HG02623 (cell line): ENCODE data around the gene ZNF436.
"Not testable (repeated sequence)": the region's sequence is repeated elsewhere in the genome, so short reads cannot be mapped to it uniquely, and the experiment has no call there.

Experiments used
- ATAC-seq: cut with Tn5 transposase; IDR thresholded peaks from one replicate; pipeline ENCODE4 v1.9.1; 2021; ENCODE audit warnings: moderate library complexity; ENCODE audit not compliant: unreplicated experiment

The ZNF436 gene

DNA sequence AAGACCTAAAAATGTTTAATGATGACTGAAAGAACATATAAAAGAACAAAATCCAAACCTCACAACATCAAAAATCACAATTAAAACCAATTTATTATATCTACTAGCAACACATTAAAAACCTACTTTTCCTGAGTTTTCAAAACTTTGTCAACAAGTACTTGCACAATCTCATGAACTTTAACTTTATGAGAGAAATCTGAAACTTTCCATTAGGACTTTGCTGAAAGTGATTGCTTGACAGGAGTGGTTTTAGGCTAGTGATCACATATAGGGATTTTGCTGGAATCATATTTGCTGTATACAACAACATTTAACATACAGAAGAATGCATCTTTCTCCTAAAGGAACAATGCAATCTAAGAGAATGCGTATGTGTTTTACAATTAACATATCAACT is 38.8 kb downstream of the ZNF436 start:
- ATAC-seq = no peak

DNA sequence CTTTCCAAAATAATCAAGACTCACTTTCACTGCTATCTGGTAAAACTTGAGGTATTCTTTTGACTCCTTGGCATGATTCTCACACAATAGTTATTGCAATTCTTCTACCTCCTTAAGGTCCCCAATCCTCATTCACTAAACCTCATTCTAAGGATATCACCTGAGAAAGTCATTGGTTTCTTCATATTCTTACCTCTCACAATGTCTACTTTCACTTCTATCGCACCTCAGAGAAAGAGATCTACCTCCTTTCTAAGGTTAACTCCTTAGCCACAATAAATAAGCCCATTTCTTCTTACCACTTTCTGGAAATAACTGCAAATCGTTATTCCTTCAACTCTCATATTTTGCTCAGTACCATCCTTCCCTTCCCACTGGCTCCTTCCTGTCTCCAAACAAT is 44.2 kb downstream of the ZNF436 start:
- ATAC-seq = no peak

DNA sequence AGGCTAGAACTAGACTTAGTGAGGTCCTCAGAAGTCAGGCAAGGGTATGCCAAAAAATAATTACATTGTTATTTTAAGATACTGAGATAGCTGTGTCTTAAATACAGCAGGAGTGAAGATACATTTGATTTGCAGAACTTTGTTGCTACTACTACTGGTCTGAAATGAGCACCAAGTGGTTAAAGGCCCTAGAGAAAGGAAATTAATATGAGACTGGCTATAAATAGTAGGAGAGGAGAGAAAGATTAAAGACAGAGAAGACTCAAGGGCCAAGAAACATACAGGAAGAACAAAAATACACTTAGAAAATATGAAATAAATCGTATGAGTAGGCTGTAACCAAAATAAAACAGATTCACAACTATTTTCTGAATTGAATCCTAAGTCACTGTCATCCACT is 46.9 kb downstream of the ZNF436 start:
- no peak for ATAC-seq

DNA sequence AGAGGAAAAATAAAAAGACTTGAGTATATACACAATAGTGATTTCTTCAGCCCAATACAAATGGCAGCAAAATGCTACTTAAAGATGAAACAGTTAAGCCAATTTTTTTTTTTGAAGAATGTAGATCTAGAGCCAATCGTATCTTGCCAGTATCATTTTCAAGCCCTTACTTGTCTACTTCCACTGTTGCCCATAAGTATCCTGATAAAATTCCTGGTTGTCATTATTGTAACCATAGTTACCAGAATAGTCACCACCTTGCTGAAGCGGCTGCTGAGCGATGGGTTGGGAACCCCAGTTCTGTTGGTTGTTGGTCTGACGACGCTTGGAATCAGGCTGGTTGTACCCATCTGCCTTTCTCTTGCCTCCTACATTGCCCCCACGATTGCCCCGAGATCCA is 59.4 kb downstream of the ZNF436 start:
- ATAC-seq = not testable (repeated sequence)
